B cell (primary cell): ENCODE measurements around the gene CNPPD1. TPM values are rescaled to one million over a fixed set of nuclear protein-coding genes. Genes with fewer than 3 reads are reported as not detected.

Experiments used
- ATAC-seq: fragments of 200-7000 bp; cut with Tn5 transposase; one replicate; pipeline ENCODE4 v1.10.0; 2021; ENCODE audit warnings: low read depth, mild to moderate bottlenecking, moderate number of reproducible peaks, moderate library complexity
- CTCF ChIA-PET: fragments of 350-600 bp; sonication (Branson Sonifier 250); formaldehyde crosslinking; loops from one replicate; lab custom pipeline; 2021; ENCODE audit warnings: antibody characterized with exemption, inconsistent platforms; lab: Charles Lee
- POLR2A ChIA-PET: fragments of 350-600 bp; sonication (Branson Sonifier 250); formaldehyde crosslinking; loops from one replicate; lab custom pipeline; 2021; ENCODE audit warnings: antibody characterized with exemption; lab: Charles Lee
- DNase-seq: peaks from one replicate; pipeline ENCODE4 v3.0.0; 2013
- H2AFZ ChIP-seq: 2 replicates; pipeline ENCODE4 v1.6.1; 2012; ENCODE audit warnings: mild to moderate bottlenecking, low read depth, low read length; ENCODE audit not compliant: insufficient read depth, poor library complexity, severe bottlenecking
- H3K27ac ChIP-seq, 2 donors: 1 replicate in 1 of 2; 2 replicates in 1 of 2; pipeline ENCODE4 v1.5.1; 2012 to 2013; ENCODE audit warnings: low read length in 2 of 2, mild to moderate bottlenecking in 2 of 2, moderate library complexity in 1 of 2
- H3K27me3 ChIP-seq, 4 experiments: fragments of 200-600 bp in 1 of 4; sonication (generic) in 1 of 4; replicated peaks in 1 of 4; 1 replicate in 2 of 4; 2 replicates in 2 of 4; pipeline versions ENCODE4 v1.6.1 to v1.7.0; 2013 to 2016; ENCODE audit warnings: low read length in 3 of 4, mild to moderate bottlenecking in 2 of 4, mixed read lengths in 1 of 4, moderate library complexity in 1 of 4; ENCODE audit not compliant: insufficient read depth in 4 of 4, control insufficient read depth in 3 of 4; ENCODE audit errors: control extremely low read depth in 1 of 4
- H3K36me3 ChIP-seq, 2 experiments: replicated peaks in 1 of 2; 1 replicate in 1 of 2; 2 replicates in 1 of 2; pipeline versions ENCODE4 v1.6.1 to v1.7.1; 2013; ENCODE audit warnings: low read length in 1 of 2; ENCODE audit not compliant: insufficient read depth in 2 of 2, control insufficient read depth in 1 of 2; ENCODE audit errors: control extremely low read depth in 1 of 2, extremely low read depth in 1 of 2
- H3K4me1 ChIP-seq, 2 donors: fragments of 200-600 bp in 1 of 2; sonication (generic) in 1 of 2; 1 replicate in 1 of 2; 2 replicates in 1 of 2; pipeline versions ENCODE4 v1.5.1 to v1.6.1; 2013 to 2017; ENCODE audit warnings: low read length in 2 of 2; ENCODE audit not compliant: control insufficient read depth in 2 of 2, insufficient read depth in 2 of 2
- H3K4me2 ChIP-seq: replicated peaks from 2 replicates; pipeline ENCODE3; 2012; ENCODE audit warnings: mild to moderate bottlenecking, low read depth, low read length; ENCODE audit not compliant: poor library complexity, severe bottlenecking
- H3K4me3 ChIP-seq, 5 experiments: fragments of 200-600 bp in 1 of 5; sonication (generic) in 1 of 5; 1 replicate in 3 of 5; 2 replicates in 2 of 5; pipeline versions ENCODE4 v1.5.1 to v1.7.0; 2011 to 2016; ENCODE audit warnings: low read length in 4 of 5, mild to moderate bottlenecking in 4 of 5, low read depth in 2 of 5, control low read depth in 1 of 5, moderate library complexity in 1 of 5; ENCODE audit not compliant: insufficient read depth in 1 of 5; ENCODE audit errors: control extremely low read depth in 1 of 5, extremely low read depth in 1 of 5
- H3K79me2 ChIP-seq: fragments of 200-600 bp; sonication (generic); one replicate; pipeline ENCODE4 v1.6.0; 2016; ENCODE audit warnings: low read length; ENCODE audit not compliant: control insufficient read depth, insufficient read depth
- H3K9ac ChIP-seq: fragments of 200-600 bp; sonication (generic); 2 replicates; pipeline ENCODE4 v1.6.1; 2017; ENCODE audit warnings: mild to moderate bottlenecking, low read length, moderate library complexity
- H3K9me3 ChIP-seq, 3 donors: one replicate each; pipeline versions ENCODE4 v1.6.1 to v1.7.1; 2013; ENCODE audit warnings: low read length in 2 of 3; ENCODE audit not compliant: control insufficient read depth in 2 of 3, insufficient read depth in 1 of 3; ENCODE audit errors: control extremely low read depth in 1 of 3
- H4K20me1 ChIP-seq: 2 replicates; pipeline ENCODE4 v1.6.0; 2012; ENCODE audit warnings: mild to moderate bottlenecking, low read length; ENCODE audit not compliant: insufficient read depth, control insufficient read depth, poor library complexity, severe bottlenecking
- H3K27ac Mint-ChIP-seq: one replicate; pipeline ENCODE4 v1.8.0; 2021; ENCODE audit warnings: mixed read lengths
- H3K27me3 Mint-ChIP-seq: one replicate; pipeline ENCODE4 v1.8.0; 2021; ENCODE audit warnings: mixed read lengths
- H3K4me1 Mint-ChIP-seq: one replicate; pipeline ENCODE4 v1.8.0; 2021; ENCODE audit warnings: mixed read lengths
- H3K4me3 Mint-ChIP-seq: one replicate; pipeline ENCODE4 v1.8.0; 2021; ENCODE audit warnings: mixed read lengths
- H3K9me3 Mint-ChIP-seq: one replicate; pipeline ENCODE4 v1.8.0; 2022; ENCODE audit warnings: mixed read lengths; ENCODE audit not compliant: insufficient read depth
- EZH2 ChIP-seq: IDR thresholded peaks from 2 replicates; pipeline ENCODE4 v1.6.1; 2012; ENCODE audit warnings: borderline replicate concordance, low read depth, mild to moderate bottlenecking, moderate library complexity, low read length; ENCODE audit not compliant: insufficient read depth, poor library complexity, severe bottlenecking
- WGBS: methylation state at CpG from one replicate; pipeline ENCODE4 v1.1.5; 2013; ENCODE audit warnings: missing lambda C conversion rate; ENCODE audit not compliant: insufficient coverage; 5-methylcytosine and 5-hydroxymethylcytosine counted together
- intact Hi-C: fragments of 100-400 bp; cut with micrococcal nuclease; formaldehyde crosslinking; loops from one replicate; pipeline ENCODE4 v1.10.0; 2022
- polyA plus RNA-seq: library from polyadenylated mRNA; depleted of rRNA; stranded (reverse); fragments of >200 nt; gene quantifications from 2 replicates; pipeline ENCODE4 v1.2.3, GENCODE V29; 2012
- total RNA-seq, 2 donors: library from RNA; stranded (reverse); fragments of 120-200 nt in 1 of 2; gene quantifications; 1 replicate in 1 of 2; 2 replicates in 1 of 2; pipeline versions ENCODE4 v1.2.3 to v1.2.4, GENCODE V29; 2013 to 2022
- TF ChIP-seq, protein P1 (sequence below): fragments of 200-600 bp; IDR thresholded peaks from one replicate; pipeline ENCODE4 v1.8.0; 2022; ENCODE audit warnings: antibody characterized with exemption, mild to moderate bottlenecking

The CNPPD1 gene
- total and polyA plus RNA-seq, 2 donors (not counting 1 experiment from before 2014, with no cell fraction given), result 150 to 159 TPM

DNA sequence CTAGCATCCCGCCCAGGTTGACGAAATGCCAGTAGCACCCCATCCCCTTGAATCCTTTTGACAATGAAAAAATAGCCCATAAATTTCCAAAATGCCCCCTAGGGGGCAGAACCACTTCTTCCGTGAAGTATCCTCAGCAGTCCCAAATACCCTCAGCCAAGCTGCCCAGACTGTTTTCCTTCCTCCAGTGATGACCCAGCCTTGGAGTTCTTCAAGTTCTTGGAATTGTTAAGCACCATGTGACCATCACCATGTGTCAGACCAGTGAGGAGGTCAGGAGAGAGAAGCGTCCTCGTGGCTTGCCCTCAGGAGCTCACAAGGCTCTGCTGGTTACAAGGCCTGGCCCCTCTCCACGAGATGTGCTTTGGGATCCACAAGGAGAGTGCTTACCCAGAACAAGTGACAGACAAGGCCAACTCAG, 5.5 kb downstream of the CNPPD1 start:
- H3K4me2 ChIP-seq, result no peak overlapping the region
- TF ChIP-seq EZH2, result no peak
- TF ChIP-seq, protein P1, sequence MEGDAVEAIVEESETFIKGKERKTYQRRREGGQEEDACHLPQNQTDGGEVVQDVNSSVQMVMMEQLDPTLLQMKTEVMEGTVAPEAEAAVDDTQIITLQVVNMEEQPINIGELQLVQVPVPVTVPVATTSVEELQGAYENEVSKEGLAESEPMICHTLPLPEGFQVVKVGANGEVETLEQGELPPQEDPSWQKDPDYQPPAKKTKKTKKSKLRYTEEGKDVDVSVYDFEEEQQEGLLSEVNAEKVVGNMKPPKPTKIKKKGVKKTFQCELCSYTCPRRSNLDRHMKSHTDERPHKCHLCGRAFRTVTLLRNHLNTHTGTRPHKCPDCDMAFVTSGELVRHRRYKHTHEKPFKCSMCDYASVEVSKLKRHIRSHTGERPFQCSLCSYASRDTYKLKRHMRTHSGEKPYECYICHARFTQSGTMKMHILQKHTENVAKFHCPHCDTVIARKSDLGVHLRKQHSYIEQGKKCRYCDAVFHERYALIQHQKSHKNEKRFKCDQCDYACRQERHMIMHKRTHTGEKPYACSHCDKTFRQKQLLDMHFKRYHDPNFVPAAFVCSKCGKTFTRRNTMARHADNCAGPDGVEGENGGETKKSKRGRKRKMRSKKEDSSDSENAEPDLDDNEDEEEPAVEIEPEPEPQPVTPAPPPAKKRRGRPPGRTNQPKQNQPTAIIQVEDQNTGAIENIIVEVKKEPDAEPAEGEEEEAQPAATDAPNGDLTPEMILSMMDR, result peak; percentile 83
- peaks cover 6 to 28% of the 10 kb centered on the region in 2 donors for H3K4me1 ChIP-seq
- H3K4me3 Mint-ChIP-seq, result no peak overlapping the region
- peaks cover 3 to 41% of the 10 kb centered on the region in 2 experiments for H3K36me3 ChIP-seq
- H3K27ac Mint-ChIP-seq, result peak overlapping the region; percentile 67
- WGBS, result 79% methylated on average over 6 of the region's 6 CpGs
- H2AFZ ChIP-seq, result no peak overlapping the region
- intact Hi-C loops, result loop anchor here (1.0 kb wide), 2 partner anchors 40 to 127 kb away; no protein-coding TSS in a partner anchor
- H3K27me3 Mint-ChIP-seq, result no peaks in the 10 kb centered on the region
- peaks cover 25% of the 10 kb centered on the region for H3K4me1 Mint-ChIP-seq
- DNase-seq, result peak; percentile 67
- POLR2A ChIA-PET, result no interaction called here
- no peaks in the 10 kb centered on the region for H3K27me3 ChIP-seq
- H3K4me3 ChIP-seq, result no peak overlapping the region
- CTCF ChIA-PET, result interaction anchor here (0.6 to 8.6 kb wide), 26 partner anchors 9 to 126 kb away, joined by 3 to 136 read pairs (median 5); partner anchors contain the start of genes ABCB6, ANKZF1, ATG9A and DNAJB2
- peaks cover 33% of the 10 kb centered on the region for H4K20me1 ChIP-seq
- no peak overlapping the region for H3K9ac ChIP-seq
- peak overlapping the region in 1 of 2 donors; percentile 21 for H3K27ac ChIP-seq
- peak; percentile 52 for ATAC-seq
- H3K9me3 Mint-ChIP-seq, result no peaks in the 10 kb centered on the region
- no peaks in the 10 kb centered on the region for H3K9me3 ChIP-seq
- peaks cover 26% of the 10 kb centered on the region for H3K79me2 ChIP-seq

DNA sequence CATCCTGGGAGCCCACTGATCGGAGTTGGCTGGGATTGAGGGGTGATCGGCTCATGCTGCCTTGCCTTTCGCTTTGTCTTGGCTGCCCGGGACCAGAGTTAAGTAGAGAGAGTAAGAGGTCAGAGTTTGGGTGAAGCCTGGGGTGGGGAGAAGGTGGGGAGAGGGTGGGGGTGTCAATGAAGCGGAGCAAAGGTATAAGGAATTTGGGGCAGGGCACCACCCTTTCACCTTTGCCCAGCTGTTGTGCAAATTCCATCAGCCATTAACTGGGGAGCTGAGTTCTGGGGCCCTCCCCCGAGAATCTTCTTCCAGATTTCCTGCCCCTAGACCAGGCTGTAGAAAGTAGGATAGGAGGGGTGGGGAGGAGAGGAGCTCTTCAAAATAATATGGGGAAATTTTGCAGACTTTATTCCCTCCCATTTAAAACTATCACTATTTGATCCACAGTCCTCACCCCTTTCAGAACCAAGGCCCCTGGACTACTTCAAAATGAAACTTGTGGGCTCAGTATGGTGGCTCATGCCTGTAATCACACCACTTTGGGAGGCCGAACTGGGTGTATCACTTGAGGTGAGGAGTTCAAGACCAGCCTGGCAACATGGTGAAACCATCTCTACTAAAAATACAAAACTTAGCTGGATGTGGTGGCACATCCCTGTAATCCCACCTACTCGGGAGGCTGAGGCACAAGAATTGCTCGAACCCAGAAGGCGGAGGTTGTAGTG, 6.6 kb downstream of the CNPPD1 start, which contains the start of gene SLC23A3:
Gene SLC23A3 (minus strand): TSS at position 100 of the 725 bp plus-strand sequence. CDS start 45 bp downstream, at position 55.
- no peaks in the 10 kb centered on the region for H3K9me3 ChIP-seq
- peaks cover 16% of the 10 kb centered on the region for H3K79me2 ChIP-seq
- H3K36me3 ChIP-seq, result peaks cover 3 to 43% of the 10 kb centered on the region in 2 experiments
- peak; percentile 1 for DNase-seq
- peaks cover 17% of the 10 kb centered on the region for H3K4me1 Mint-ChIP-seq
- no peaks in the 10 kb centered on the region for H3K27me3 ChIP-seq
- H3K9me3 Mint-ChIP-seq, result no peaks in the 10 kb centered on the region
- H3K4me3 ChIP-seq, result no peak within 1 kb of the TSS
- no peak within 1 kb of the TSS for H2AFZ ChIP-seq
- H3K4me1 ChIP-seq, result peaks cover 0 to 18% of the 10 kb centered on the region in 2 donors
- no peak for ATAC-seq
- H3K27ac ChIP-seq, result no peak within 1 kb of the TSS
- ChIA-PET POLR2A (interaction anchor here (0.7 kb wide), 1 partner anchor 42 kb away, joined by 4 read pairs; no protein-coding TSS in a partner anchor), CTCF (interaction anchor here (1.2 to 8.6 kb wide), 14 partner anchors 10 to 127 kb away, joined by 3 to 136 read pairs (median 15); partner anchors contain the start of genes ABCB6, DNAJB2, NHEJ1 and TUBA4A)
- intact Hi-C loops, result no loop called here
- H3K27me3 Mint-ChIP-seq, result no peaks in the 10 kb centered on the region
- 97% methylated on average over 6 of the region's 10 CpGs for WGBS
- no peak within 1 kb of the TSS for H3K4me2 ChIP-seq
- TF ChIP-seq EZH2, result no peak
- TF ChIP-seq, protein P1, result no peak
- no peak within 1 kb of the TSS for H3K4me3 Mint-ChIP-seq
- no peak within 1 kb of the TSS for H3K9ac ChIP-seq
- H3K27ac Mint-ChIP-seq, result no peak within 1 kb of the TSS
- peaks cover 33% of the 10 kb centered on the region for H4K20me1 ChIP-seq
